WTC11 (cell line): ENCODE measurements around the gene GIT1.

Source experiments
- GABPB1 ChIP-seq: sonication (generic); formaldehyde crosslinking; IDR thresholded peaks from 2 replicates; pipeline ENCODE4 v1.8.1; 2023; ENCODE audit warnings: mild to moderate bottlenecking, missing genetic modification reagents
- TF ChIP-seq, protein P1 (sequence below): fragments of 200-600 bp; IDR thresholded peaks from 2 replicates; pipeline ENCODE4 v1.8.0; 2022; ENCODE audit warnings: antibody characterized with exemption
- TF ChIP-seq, protein P2 (sequence below): sonication (generic); formaldehyde crosslinking; IDR thresholded peaks from 2 replicates; pipeline ENCODE4 v1.8.1; 2023; ENCODE audit warnings: mild to moderate bottlenecking, missing genetic modification reagents, moderate library complexity

DNA sequence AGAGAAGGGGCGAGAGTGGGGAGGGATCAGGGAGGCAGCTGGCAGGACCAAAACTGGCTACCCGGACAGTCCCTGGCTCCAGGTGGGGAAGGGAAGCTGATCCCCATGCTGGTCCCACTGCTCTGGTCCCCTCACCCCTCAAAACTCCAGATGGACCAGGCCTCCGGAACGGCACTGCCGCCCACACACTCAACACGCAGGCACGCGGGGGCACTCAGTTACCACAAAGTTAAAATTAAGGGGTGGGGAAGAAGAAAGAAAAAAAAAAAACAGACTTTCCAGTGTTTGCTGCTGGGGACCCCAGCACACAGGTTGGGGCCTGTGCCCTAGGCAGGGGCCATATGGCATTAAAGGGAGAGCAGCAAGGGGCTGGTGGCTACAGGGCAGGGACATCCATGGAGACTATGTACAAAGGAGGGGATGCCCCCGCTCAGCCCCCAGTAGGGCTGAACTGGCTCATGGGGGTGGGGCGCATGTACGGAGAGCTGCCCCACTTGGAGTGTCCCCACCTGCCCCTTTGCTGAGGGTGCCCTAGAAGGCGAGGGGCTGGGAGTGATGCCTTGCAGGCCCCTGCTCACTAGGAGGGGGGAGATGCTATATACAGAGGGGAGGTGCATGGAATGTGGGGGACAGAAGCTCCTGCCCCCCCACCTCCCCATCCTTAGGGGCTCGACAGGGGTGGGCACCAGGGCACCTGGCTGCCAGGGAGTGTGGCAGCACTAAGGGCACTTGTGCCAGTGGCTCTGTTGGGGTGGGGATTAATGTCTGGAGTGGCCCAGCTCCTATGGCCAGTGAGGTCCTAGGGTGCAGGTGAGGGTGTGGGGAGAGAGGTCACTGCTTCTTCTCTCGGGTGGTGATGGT lies 15.3 kb downstream of the GIT1 start:
- TF ChIP-seq, protein P1, sequence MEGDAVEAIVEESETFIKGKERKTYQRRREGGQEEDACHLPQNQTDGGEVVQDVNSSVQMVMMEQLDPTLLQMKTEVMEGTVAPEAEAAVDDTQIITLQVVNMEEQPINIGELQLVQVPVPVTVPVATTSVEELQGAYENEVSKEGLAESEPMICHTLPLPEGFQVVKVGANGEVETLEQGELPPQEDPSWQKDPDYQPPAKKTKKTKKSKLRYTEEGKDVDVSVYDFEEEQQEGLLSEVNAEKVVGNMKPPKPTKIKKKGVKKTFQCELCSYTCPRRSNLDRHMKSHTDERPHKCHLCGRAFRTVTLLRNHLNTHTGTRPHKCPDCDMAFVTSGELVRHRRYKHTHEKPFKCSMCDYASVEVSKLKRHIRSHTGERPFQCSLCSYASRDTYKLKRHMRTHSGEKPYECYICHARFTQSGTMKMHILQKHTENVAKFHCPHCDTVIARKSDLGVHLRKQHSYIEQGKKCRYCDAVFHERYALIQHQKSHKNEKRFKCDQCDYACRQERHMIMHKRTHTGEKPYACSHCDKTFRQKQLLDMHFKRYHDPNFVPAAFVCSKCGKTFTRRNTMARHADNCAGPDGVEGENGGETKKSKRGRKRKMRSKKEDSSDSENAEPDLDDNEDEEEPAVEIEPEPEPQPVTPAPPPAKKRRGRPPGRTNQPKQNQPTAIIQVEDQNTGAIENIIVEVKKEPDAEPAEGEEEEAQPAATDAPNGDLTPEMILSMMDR, result no peak
- TF ChIP-seq GABPB1, result no peak
- TF ChIP-seq, protein P2, sequence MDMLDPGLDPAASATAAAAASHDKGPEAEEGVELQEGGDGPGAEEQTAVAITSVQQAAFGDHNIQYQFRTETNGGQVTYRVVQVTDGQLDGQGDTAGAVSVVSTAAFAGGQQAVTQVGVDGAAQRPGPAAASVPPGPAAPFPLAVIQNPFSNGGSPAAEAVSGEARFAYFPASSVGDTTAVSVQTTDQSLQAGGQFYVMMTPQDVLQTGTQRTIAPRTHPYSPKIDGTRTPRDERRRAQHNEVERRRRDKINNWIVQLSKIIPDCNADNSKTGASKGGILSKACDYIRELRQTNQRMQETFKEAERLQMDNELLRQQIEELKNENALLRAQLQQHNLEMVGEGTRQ (CRISPR knock-in tag), result no peak
